HG02885 (cell line): ENCODE results near the gene KCNT1.
"Not testable (repeated sequence)": the region's sequence is repeated elsewhere in the genome, so short reads cannot be mapped to it uniquely, and the experiment has no call there.

ENCODE experiments used
- ATAC-seq: cut with Tn5 transposase; IDR thresholded peaks from one replicate; pipeline ENCODE4 v1.9.1; 2021; ENCODE audit warnings: mild to moderate bottlenecking; ENCODE audit not compliant: unreplicated experiment, poor library complexity

The KCNT1 gene

DNA sequence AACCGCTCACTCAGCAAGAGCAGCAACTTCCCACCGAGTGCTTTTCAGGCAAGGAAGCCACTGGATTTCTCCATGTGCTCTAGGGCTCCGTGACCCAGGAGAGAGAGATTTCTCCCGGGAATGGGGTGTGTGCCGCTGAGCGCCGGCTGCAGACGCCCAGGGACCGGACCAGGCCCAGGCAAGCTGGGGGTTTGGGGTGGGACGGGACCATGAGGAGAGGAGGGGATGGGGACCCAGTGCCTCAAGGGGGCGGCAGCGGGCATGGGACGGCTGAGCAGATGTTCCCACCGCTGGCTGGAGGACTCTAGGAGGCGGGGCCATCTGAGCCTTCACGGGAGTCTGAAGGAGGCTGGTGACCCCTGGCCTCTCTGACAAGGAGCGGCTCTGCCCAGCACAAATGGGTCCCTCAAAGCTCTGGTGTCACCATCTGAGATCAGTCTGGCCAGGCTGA is 30.4 kb upstream of the KCNT1 start:
- no peak for ATAC-seq

DNA sequence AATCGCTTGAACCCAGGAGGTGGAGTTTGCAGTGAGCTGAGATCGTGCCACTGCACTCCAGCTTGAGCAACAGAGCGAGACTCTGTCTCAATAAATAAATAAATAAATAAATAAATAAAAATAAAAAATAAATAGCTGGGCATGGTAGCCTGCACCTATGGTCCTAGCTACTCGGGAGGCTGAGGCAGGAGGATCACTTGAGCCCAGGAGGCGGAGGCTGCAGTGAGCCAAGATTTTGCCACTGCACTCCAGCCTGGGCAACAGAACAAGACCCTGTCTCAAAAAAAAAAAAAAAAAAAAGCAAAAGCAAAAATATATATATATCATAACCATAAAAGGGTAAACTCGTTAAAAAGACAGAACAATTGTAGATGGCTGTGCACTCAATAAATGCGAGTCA is 29.2 kb upstream of the KCNT1 start:
- not testable (repeated sequence) for ATAC-seq

DNA sequence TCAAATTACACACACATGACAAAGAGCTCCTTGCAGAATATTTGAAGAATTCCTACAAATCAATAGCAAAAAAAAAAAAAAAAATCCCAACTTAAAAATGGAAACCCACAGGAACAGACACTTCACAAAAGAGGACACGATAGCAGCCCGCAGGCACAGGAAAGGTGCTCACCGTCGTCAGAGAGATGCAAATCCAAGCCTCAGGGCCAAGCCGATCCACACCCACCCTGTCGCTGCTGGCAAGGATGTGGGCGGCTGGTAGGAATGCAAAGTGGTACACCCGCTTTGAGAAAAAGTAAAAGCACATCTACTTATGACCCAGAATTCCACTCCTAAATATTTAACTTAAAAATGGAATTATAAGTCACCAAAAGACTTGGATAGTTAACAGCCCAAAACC is 28.0 kb upstream of the KCNT1 start:
- no peak for ATAC-seq

DNA sequence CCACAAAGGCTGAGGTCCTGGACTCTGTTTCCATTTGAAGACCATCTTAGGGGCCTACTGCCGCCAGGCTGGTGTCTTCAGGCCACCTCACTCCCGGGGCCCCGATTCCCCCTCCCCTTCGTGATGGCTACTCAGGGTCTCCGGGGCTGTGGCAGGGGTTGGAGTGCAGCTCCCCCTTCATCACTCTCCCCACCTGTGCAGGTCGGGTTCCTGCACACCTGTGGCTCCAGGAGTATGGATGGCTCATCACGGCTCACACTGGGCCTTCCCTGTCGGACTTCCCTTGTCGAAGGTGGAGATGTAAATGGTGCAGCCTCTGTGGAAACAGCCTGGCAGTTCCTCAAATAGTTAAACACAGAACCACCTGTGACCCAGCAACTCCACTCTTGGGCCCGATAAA is 27.0 kb upstream of the KCNT1 start:
- ATAC-seq: no peak

DNA sequence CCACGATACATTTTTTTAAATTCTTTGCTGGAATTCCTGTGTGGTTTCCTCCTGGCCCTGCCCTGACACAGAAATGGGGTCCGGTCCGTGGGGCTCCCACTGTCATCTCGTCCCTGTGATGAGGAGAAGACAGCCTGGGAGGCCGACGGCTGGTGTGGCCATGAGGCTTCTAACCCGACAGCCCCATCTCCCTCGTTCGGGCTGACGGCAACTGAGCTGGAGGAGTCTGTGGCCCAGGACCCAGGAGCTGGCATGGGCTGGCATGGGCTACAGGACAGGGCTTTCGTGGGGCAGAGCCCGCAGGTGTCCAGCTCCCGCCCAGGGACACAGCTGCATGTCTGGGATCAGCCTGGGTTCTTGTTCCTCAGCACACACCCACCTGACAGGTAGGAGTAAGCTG is 25.1 kb upstream of the KCNT1 start:
- no peak for ATAC-seq

DNA sequence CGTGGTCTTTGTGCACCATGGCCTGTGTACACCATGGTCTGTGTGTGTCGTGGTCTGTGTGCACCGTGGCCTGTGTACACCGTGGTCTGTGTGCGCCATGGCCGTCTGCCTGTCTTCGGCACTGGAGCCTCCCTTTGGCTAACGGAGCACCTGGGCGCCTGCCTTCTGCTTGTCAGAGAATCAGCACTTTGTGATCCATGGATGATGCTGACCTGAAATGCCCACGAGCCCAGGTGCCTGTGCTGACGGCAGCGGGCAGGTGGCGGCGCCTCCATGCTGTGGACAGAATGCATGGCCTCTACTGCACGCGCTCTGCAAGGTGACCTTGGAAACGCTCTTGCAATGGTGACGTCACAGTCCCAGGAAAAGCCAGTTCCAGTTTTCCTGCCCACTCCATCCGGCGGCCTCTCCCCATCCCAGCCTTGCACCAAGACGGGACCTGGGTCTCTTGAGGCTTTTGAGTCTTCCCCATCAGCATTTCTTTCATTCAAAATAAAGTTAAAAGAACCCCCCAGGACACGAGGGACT is 24.3 kb upstream of the KCNT1 start:
- ATAC-seq: no peak

DNA sequence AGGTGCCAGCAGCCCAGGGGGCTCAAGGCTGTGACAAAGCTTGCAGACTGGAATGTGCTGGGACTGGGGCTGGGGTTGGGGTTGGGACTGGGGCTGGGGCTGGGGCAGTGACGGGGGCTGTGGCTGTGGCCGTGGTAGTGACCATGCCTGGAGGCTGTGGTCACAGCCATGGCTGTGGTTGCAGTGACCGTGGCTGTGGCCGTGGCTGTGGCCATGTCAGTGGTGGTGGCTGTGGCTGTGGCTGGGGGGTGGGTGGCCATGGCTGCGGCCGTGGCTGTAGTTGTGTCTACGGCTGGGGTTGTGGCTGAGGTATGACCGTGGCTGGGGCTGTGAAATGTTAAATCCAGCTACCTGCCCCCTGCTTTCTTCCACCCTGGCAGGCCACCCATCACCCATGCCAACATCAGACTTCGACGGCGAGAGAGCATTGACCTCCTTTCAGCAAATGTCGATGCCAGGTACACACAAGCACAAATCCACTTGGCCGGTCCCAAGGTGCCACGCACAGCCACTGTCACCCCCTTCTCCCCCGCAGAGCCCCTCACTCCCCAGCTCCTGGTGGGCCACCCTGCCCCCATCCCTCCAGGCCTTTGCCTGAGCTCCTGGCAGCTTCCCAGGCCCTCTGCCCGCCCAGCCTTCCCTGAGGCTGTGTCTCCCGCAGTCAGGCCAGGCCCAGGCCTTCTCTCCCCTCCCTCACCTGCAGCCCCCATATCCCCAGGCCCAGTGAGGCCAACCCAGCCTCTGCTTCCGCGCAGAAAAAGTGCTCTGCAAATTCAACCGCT is 23.6 kb upstream of the KCNT1 start:
- no peak for ATAC-seq

DNA sequence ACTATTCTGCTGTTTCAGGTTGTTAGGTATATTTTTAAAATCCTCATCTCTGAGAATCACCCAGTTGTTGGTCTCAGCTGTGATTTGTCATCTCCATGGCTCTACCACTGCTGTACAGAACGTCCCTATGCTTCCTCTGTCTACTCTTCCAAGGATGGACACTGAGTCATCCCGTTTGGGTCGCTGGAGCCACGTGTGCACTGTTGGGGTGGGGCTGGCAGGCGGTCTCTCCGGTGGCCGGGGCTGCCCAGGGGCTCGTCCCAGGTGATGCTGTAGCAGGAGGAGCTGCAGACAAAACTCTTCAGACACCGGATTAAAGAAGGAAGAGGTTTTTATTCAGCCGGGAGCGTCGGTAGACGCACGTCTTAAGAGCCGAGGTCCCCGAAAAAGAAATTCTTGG is 21.9 kb upstream of the KCNT1 start:
- no peak for ATAC-seq

DNA sequence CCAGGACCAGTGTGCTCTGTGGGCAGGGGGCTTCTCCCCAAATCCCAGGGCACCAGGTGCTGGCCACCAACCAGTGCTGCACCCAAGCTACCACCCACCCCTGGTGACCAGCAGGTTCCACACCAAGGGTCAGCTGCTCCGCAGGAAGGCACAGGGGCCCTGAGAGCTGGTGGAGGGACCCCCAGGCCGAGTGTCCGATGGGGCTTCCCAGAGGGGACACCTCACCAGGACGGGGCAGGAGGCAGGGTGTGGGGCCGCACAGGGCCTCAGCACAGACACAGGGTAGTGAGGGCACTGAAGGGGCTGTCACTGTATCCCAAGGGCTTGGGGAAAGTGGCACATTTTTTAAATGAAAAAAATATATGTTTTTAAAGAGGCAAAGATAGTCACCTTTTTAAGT is 20.8 kb upstream of the KCNT1 start:
- ATAC-seq: no peak

DNA sequence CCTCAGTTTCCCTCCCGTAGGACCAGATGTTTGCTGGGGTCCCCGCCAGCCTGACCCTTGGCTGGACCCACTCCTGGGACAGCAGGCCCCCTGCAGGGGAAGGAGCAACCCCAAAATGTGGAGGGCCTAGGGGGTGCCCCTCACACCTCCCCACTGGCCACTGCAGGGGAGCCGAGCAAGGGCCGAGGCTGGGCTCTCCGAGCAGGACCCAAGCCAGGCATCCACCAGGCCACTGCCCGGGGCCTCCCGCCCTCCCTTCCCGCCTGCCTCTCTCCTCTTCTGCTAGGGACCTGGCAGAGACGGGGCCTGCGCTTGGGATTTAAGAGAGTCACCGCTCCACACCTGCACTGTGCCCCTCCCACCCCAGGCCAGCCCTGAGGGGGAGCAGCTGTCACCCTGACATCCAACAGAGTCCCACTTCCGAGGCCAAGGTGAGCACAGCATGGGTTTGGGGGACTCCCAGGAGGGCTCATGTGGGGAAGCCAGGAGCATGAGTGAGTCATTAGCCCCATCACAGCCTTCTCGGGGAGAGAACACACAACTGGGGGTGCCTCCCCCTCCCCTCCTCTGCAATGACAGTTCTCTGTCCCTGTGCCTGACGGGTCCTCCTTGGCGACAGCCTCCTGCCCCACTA is 18.5 kb upstream of the KCNT1 start:
- no peak for ATAC-seq

DNA sequence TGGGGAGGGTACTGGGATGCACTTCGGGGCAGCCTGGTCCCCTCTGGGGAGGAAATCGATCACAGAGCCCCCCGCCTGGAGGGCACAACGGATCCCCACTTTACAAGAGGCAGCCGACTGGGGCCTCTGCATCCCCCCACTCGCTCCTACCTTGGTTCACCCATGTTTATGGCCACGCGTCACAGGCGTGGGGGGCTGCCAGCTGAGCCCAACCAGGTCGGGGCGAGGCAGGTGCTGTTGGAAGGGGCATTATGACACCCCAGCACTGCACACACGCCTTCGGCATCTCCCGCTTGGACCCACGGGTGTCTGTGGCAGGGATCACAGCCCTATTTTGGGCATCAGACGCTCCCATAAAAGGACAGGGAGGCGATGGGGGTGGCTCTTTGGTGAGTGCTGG is 17.3 kb upstream of the KCNT1 start:
- ATAC-seq: no peak

DNA sequence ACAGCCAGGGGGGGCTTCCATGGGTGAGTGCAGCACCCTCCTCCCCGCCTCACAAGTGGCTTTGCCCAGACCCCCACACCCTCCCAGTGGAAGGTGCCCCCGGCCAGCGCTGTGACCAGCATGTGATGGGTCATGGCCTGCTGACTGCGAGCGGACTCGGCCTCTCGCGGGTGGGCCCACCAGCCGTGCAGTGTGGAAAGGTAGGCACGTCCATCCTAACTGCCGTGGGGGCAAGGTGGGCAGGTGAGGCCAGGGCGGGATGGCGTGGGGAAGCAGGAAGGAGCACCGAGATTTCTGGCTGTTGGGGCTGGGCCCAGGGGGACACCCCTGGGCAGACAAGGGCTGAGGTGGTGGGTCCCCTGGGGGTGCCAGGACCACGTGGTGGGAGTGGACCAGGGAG is 14.8 kb upstream of the KCNT1 start:
- no peak for ATAC-seq

DNA sequence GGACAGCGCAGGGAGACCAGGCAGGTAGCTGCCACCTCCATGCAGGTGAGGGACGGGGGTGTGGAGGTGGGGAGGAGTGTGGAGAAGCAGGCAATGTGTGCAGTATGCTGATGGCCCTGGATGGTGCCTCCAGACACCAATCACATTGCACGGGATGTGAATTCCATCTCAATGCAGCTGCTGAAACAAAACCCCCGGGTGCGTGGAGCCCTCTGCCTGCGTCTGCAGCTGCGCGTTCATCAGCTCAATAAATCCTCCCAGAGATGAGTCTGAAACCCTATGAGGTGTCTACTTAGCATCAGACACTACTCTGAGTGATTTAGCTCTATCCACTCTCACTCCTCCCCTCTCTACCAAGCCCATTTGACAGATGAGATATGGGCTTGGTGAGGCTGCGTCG is 13.0 kb upstream of the KCNT1 start:
- no peak for ATAC-seq

DNA sequence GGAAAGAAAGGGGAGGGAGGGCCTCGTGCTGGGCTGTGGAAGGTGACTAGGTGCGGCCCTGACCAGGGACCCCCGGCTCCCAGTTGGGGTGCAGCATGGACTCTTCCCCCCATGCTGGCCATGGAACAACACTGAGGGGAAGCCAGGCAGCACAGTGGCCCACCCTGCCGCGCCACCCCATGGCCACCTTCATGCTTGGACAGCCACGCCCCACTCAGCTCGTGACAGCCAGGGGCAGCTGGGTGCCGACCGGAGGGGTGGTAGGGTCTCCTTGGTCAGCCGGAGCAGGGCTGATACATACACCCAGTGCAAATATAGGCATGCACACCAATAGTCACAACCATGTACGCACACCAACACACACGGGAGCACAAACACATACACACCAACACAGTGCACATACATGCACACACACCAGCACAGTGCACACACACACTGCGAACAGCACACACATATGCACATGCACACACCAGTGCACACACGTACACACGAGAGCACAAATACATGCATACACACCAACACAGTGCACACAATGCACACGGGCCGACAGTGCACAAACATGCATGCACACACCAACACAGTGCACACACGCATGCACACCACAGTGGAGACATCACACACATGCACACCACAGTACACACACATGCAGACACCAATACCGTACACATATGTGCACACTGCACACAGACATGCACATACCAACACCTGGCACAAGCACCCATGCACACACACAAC is 11.0 kb upstream of the KCNT1 start:
- ATAC-seq: no peak

DNA sequence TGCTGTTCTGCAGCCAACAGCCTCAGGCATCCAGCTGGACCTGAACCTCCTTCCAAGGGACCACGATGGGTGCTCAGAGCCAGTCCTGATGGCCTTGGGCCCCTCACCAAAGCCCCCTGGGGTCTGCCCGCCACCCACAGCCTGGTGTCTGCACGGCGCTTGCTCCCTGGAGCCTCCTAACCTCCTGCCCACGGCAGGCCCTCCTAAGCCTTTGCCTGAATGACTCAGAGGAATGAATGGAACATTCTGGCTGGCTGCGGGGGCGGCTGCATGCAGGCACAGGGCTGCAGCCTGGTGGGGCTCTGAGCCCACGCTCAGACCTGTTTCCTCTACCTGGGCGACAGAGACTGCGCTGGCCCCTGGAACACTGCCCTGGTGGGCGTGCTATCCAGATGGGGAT is 9.6 kb upstream of the KCNT1 start:
- no peak for ATAC-seq

DNA sequence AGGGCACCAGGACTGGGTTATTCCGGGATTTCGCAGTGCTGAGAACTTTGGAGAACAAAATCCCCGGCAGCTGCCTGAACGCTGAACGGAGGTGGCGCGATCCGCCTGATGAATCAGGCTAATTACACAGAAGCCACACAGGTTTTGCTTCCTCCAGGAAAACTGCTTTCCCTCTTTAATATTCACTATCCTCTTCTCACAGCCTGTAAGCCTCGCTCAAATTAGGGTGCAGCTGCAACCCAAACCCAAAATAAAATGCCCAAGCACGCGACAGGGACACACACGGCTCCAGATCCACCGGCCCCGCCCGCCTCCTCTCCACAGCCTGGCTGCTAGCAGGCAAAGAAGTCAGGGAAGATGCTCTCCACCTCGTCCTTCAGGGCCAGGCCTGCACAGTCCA is 8.7 kb upstream of the KCNT1 start:
- ATAC-seq: no peak

DNA sequence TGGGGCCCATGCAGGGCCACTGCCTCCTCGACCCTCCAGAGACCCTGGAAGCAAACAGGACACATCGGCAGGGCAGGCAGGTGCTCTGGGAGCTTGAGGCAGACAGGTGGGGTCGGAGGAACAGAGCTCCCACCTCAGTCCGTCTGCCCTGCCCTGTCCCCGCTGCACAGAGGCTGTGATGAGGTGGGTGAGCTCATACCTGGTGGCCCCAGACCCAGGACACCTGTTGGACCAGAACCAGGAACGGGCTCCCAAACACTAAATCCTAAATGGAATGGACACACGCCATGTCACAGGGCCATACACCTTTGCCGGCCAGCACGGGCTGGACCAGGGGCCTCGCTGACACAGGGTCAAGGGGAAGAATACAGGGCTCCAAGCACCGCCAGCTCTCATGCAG is 8.2 kb upstream of the KCNT1 start:
- ATAC-seq: no peak

DNA sequence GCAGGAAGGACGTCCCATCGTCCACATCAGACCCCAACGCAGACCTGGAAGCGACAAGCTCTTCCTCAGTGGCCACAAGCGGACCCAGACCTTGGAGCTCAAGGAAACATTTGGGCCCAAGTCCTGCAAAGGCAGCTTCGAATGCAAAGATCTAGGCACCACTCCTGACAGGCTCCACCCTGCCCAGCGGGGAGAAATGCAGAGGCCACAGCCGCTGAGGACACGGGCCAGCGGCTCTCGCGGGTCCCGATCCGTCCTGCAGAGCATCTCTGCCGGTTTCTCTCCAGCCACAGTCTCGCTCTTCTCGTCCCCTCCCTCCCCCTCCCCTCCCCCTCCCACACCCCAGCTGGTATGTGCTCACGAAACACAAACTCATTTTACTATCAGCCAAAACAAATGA is 7.6 kb upstream of the KCNT1 start:
- no peak for ATAC-seq

DNA sequence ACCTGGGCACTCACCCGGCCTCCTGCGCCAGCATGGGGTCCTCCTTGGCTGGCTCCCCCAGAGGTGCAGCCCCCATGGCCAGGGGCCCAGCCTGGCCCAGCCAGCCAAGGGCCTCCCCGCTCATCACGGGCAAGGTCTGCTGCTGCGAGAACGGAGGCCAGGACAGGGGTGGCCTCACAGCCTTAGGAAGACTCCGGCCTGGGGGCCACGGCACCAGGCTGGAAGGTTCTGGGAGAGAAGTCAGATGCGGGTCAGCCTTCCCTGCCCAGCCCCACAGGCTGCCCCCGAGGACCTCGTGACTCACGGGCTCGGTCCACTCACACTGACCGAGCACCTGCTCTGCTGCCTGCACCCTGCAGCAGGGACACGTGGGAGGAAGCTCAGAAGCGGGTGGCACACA is 6.9 kb upstream of the KCNT1 start:
- no peak for ATAC-seq

DNA sequence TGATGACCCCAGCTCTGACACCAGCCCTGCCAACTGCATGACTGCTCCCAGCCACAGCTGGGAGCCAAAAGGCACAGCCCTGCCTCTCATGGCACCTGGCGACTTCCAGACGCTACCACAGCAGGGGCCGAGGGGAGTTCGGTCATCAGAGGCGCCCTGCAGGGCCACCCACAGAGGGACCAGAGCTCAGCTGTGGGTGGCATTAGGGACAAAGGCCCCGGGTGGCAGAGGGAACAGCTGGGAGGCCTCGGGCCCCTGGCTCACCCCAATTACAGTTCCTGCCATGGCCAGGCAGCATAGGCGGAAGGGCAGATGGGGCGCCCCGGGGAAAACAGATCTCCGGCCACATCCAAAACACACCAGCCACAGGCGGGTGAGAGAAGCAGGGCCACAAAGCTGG is 6.3 kb upstream of the KCNT1 start:
- ATAC-seq: no peak

DNA sequence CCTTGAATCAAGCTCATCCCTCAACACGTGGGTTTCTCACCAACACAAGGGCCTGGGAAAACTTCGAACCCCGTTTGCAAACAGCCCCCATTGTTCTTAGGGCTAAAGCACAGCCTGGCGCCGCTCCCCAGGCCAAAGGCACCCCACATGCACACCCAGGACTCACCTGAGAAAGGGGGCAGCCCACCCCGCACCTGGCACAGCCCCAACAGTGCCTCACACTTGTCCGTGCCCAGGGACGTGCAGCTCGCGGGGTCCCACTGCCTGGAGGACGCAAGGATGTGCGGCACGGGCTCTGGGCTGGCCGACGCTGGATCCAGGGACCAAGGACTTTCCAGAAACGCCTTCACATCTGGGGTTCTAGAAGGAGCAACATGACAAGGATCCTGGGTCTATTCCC is 5.5 kb upstream of the KCNT1 start:
- ATAC-seq: no peak
